CD14-positive monocyte (primary cell): ENCODE measurements around the gene GIMAP1. TPM values are rescaled to one million over a fixed set of nuclear protein-coding genes. Genes with fewer than 3 reads are reported as not detected.
A peak's percentile ranks its signal among the peaks of the same experiment; 100 is the strongest.

Experiments used
- DNase-seq, 3 donors: peaks; one replicate each; pipeline ENCODE4 v3.0.0-alpha.2; 2011 to 2022
- H2AFZ ChIP-seq: 2 replicates; pipeline ENCODE4 v1.6.0; 2012; ENCODE audit warnings: mild to moderate bottlenecking, low read depth, low read length, inconsistent platforms; ENCODE audit not compliant: insufficient read depth, poor library complexity, severe bottlenecking
- H3K27ac ChIP-seq, 2 donors: 1 replicate in 1 of 2; 2 replicates in 1 of 2; pipeline ENCODE4 v1.5.1; 2012 to 2013; ENCODE audit warnings: low read length in 2 of 2, control low read depth in 1 of 2, inconsistent platforms in 1 of 2, low read depth in 1 of 2, mild to moderate bottlenecking in 1 of 2
- H3K27me3 ChIP-seq, 2 donors: one replicate each; pipeline versions ENCODE4 v1.6.0 to v1.6.1; 2011 to 2013; ENCODE audit warnings: low read length in 2 of 2; ENCODE audit not compliant: control insufficient read depth in 2 of 2, insufficient read depth in 2 of 2
- H3K36me3 ChIP-seq, 2 donors: replicated peaks in 1 of 2; 1 replicate in 1 of 2; 2 replicates in 1 of 2; pipeline versions ENCODE4 v1.5.1 to v1.6.1; 2012 to 2013; ENCODE audit warnings: low read length in 2 of 2, control low read depth in 1 of 2, inconsistent platforms in 1 of 2, mild to moderate bottlenecking in 1 of 2; ENCODE audit not compliant: insufficient read depth in 2 of 2, control insufficient read depth in 1 of 2
- H3K4me1 ChIP-seq, 2 donors: 1 replicate in 1 of 2; 2 replicates in 1 of 2; pipeline versions ENCODE4 v1.5.1 to v1.6.1; 2012 to 2013; ENCODE audit warnings: low read length in 2 of 2, control low read depth in 1 of 2, inconsistent platforms in 1 of 2, mild to moderate bottlenecking in 1 of 2, moderate library complexity in 1 of 2; ENCODE audit not compliant: insufficient read depth in 2 of 2, control insufficient read depth in 1 of 2
- H3K4me2 ChIP-seq: replicated peaks from 2 replicates; pipeline ENCODE3; 2012; ENCODE audit warnings: low read length, moderate library complexity, mild to moderate bottlenecking; ENCODE audit not compliant: poor library complexity, severe bottlenecking; ENCODE audit errors: extremely low read depth
- H3K4me3 ChIP-seq, 3 experiments: fragments of 200-600 bp in 1 of 3; sonication (generic) in 1 of 3; replicated peaks in 1 of 3; 1 replicate in 2 of 3; 2 replicates in 1 of 3; pipeline ENCODE4 v1.5.1; 2011 to 2013; ENCODE audit warnings: low read length in 3 of 3, mild to moderate bottlenecking in 3 of 3, control low read depth in 2 of 3, low read depth in 2 of 3, inconsistent platforms in 1 of 3, moderate library complexity in 1 of 3
- H3K79me2 ChIP-seq: 2 replicates; pipeline ENCODE4 v1.6.0; 2012; ENCODE audit warnings: mild to moderate bottlenecking, control low read depth, inconsistent platforms, low read length, moderate library complexity; ENCODE audit not compliant: insufficient read depth
- H3K9ac ChIP-seq: 2 replicates; pipeline ENCODE4 v1.6.0; 2017; ENCODE audit warnings: low read length, mild to moderate bottlenecking; ENCODE audit not compliant: insufficient read depth, poor library complexity, severe bottlenecking
- H3K9me3 ChIP-seq, 2 donors: replicated peaks in 1 of 2; 1 replicate in 1 of 2; 2 replicates in 1 of 2; pipeline versions ENCODE4 v1.5.1 to v1.6.1; 2012 to 2013; ENCODE audit warnings: low read length in 2 of 2, control low read depth in 1 of 2; ENCODE audit not compliant: control insufficient read depth in 1 of 2, insufficient read depth in 1 of 2
- H4K20me1 ChIP-seq: 2 replicates; pipeline ENCODE4 v1.6.0; 2012; ENCODE audit warnings: mild to moderate bottlenecking, low read length, control low read depth, moderate library complexity; ENCODE audit not compliant: insufficient read depth
- H3K27ac Mint-ChIP-seq, 7 donors: one replicate each; pipeline ENCODE4 v1.8.0; 2020; ENCODE audit warnings: mild to moderate bottlenecking in 7 of 7, mixed read lengths in 7 of 7, moderate library complexity in 6 of 7, inconsistent platforms in 2 of 7
- H3K27me3 Mint-ChIP-seq, 3 donors: one replicate each; pipeline ENCODE4 v1.8.0; 2021 to 2022; ENCODE audit warnings: low read depth in 3 of 3, mild to moderate bottlenecking in 3 of 3, mixed read lengths in 3 of 3, moderate library complexity in 3 of 3, inconsistent platforms in 1 of 3
- H3K36me3 Mint-ChIP-seq, 2 donors: one replicate each; pipeline ENCODE4 v1.8.0; 2020; ENCODE audit warnings: mixed read lengths in 2 of 2, inconsistent platforms in 1 of 2, mild to moderate bottlenecking in 1 of 2
- H3K4me1 Mint-ChIP-seq: one replicate; pipeline ENCODE4 v1.8.0; 2020; ENCODE audit warnings: mild to moderate bottlenecking, mixed read lengths
- H3K4me3 Mint-ChIP-seq, 2 donors: one replicate each; pipeline ENCODE4 v1.8.0; 2020; ENCODE audit warnings: mild to moderate bottlenecking in 2 of 2, mixed read lengths in 2 of 2, moderate library complexity in 1 of 2
- H3K9me3 Mint-ChIP-seq, 7 donors: one replicate each; pipeline ENCODE4 v1.8.0; 2020 to 2022; ENCODE audit warnings: mixed read lengths in 7 of 7, mild to moderate bottlenecking in 6 of 7, moderate library complexity in 6 of 7, inconsistent platforms in 2 of 7
- CTCF ChIP-seq: fragments of 200-600 bp; IDR thresholded peaks from one replicate; pipeline ENCODE4 v1.8.0; 2022; ENCODE audit warnings: antibody characterized with exemption, mild to moderate bottlenecking
- WGBS: methylation state at CpG from one replicate; pipeline ENCODE4 v1.1.5; 2013; ENCODE audit warnings: missing lambda C conversion rate; ENCODE audit not compliant: insufficient coverage; 5-methylcytosine and 5-hydroxymethylcytosine counted together
- intact Hi-C, 2 donors: fragments of 100-400 bp; cut with micrococcal nuclease; formaldehyde crosslinking; loops; one replicate each; pipeline versions ENCODE4 v1.15.0 to v1.15.1; 2023
- polyA plus RNA-seq, 3 donors: library from polyadenylated mRNA; depleted of rRNA in 1 of 3; unstranded in 2 of 3; stranded (reverse) in 1 of 3; fragments of 300-500 nt in 2 of 3; fragments of >200 nt in 1 of 3; fragmentation: Illumina TruSeq in 2 of 3; gene quantifications; 1 replicate in 2 of 3; 2 replicates in 1 of 3; pipeline ENCODE4 v1.2.3, GENCODE V29; 2012 to 2021

The GIMAP1 gene
- polyA plus RNA-seq, 3 donors, result 10.9 to 19.6 (median 11.4) TPM

- Mint-ChIP-seq H3K4me1 (peaks cover 75% of the 10 kb centered on the region), H3K27ac (peak overlapping the region in 5 of 7 donors; percentile 39 to 75 (median 66)), H3K9me3 (peaks cover 0 to 8% (median 3%) of the 10 kb centered on the region in 7 donors), H3K36me3 (peaks cover 51 to 53% of the 10 kb centered on the region in 2 donors), H3K27me3 (peaks cover 0 to 3% (median 0%) of the 10 kb centered on the region in 3 donors), H3K4me3 (peak overlapping the region; percentile 68 to 86)
- 65% methylated on average over 6 of the region's 10 CpGs for WGBS
- peaks cover 43 to 47% of the 10 kb centered on the region in 2 donors for H3K36me3 ChIP-seq
- peak overlapping the region; percentile 2 to 92 (median 87) for H3K4me3 ChIP-seq
- peaks cover 33% of the 10 kb centered on the region for H3K79me2 ChIP-seq
- H4K20me1 ChIP-seq, result peaks cover 68% of the 10 kb centered on the region
- intact Hi-C loops, result no loop called here
- H3K4me1 ChIP-seq, result peaks cover 32 to 46% of the 10 kb centered on the region in 2 donors
- no peak overlapping the region for H3K9ac ChIP-seq
- peak overlapping the region; percentile 88 for H3K4me2 ChIP-seq
- no peak overlapping the region for H2AFZ ChIP-seq
- DNase-seq, result peak; percentile 52 to 94 (median 67)
- peak overlapping the region in 1 of 2 donors; percentile 89 for H3K27ac ChIP-seq
- no peak for TF ChIP-seq CTCF
- H3K27me3 ChIP-seq, result no peaks in the 10 kb centered on the region
- H3K9me3 ChIP-seq, result no peaks in the 10 kb centered on the region
These were observed 23.6 kb downstream of the GIMAP1 start for GRCh38 chr7:150740053-150740452.

GRCh38 chr7:150742286-150742968, 26.0 kb downstream of the GIMAP1 start:
- Mint-ChIP-seq H3K4me1 (peaks cover 67% of the 10 kb centered on the region), H3K4me3 (peak overlapping the region in 1 of 2 donors; percentile 37), H3K9me3 (peaks cover 1 to 8% (median 3%) of the 10 kb centered on the region in 7 donors), H3K27me3 (peaks cover 0 to 3% (median 0%) of the 10 kb centered on the region in 3 donors), H3K27ac (no peak overlapping the region), H3K36me3 (peaks cover 58 to 60% of the 10 kb centered on the region in 2 donors)
- intact Hi-C loops, result no loop called here
- H3K79me2 ChIP-seq, result peaks cover 30% of the 10 kb centered on the region
- H3K27ac ChIP-seq, result no peak overlapping the region
- TF ChIP-seq CTCF, result no peak
- no peak overlapping the region for H3K4me3 ChIP-seq
- H3K36me3 ChIP-seq, result peaks cover 43 to 50% of the 10 kb centered on the region in 2 donors
- peaks cover 73% of the 10 kb centered on the region for H4K20me1 ChIP-seq
- WGBS, result 88% methylated on average over 10 of the region's 14 CpGs
- H3K4me1 ChIP-seq, result peaks cover 26 to 34% of the 10 kb centered on the region in 2 donors
- no peaks in the 10 kb centered on the region for H3K9me3 ChIP-seq
- no peak overlapping the region for H3K4me2 ChIP-seq
- no peak overlapping the region for H2AFZ ChIP-seq
- DNase-seq, result peak in 1 of 3 donors; percentile 20
- no peak overlapping the region for H3K9ac ChIP-seq
- no peaks in the 10 kb centered on the region for H3K27me3 ChIP-seq
